Activated CD8-positive, alpha-beta memory T cell treated with anti-CD3 and anti-CD28 coated beads for 1 hour (primary cell): Measurements from ENCODE around the gene C1QC.

ENCODE experiments used
- DNase-seq, 2 donors: peaks; one replicate each; pipeline ENCODE4 v3.0.0-alpha.2; 2020; ENCODE audit warnings: low read depth in 1 of 2; ENCODE audit errors: extremely low read depth in 1 of 2

The C1QC gene

DNA sequence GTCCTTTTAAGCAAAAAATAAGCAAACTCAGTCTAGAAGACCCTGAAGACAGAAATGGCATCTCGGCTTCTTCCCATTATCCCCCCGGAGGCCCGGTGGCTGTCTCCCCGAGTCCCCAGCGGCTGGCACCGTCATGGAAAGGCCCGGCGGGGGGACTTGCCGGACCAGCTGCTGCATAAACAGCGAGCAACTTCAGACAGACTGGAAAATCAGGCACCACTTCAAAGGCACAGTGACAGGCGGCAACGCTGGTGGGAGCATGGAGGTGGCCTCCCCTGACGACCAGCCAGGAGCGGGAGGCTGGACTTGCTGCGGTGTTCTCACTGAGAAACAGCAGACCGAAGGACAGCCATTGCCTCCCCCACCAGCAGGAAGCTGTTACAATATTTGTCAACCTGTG, 25.4 kb upstream of the C1QC start:
- DNase-seq, result no peak

DNA sequence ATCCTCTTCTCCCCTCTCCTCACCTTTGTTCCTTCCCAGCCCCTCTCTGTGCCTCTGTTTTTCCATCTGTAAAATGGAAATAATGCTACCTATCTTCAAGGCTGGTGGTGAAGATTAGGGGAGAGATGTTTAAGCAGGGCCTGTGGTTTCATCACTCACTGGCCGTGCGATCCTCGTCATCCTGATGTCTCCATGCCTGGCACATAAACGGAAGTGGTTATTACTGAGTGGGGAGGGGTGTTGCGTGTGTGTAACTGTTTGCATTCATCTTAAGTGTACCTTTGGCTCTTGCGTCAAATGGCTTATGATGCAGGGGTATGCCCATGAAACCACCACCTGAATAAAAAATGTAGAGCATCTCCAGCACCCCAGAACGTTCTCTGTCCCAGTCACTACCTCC, 24.2 kb upstream of the C1QC start:
- no peak for DNase-seq

DNA sequence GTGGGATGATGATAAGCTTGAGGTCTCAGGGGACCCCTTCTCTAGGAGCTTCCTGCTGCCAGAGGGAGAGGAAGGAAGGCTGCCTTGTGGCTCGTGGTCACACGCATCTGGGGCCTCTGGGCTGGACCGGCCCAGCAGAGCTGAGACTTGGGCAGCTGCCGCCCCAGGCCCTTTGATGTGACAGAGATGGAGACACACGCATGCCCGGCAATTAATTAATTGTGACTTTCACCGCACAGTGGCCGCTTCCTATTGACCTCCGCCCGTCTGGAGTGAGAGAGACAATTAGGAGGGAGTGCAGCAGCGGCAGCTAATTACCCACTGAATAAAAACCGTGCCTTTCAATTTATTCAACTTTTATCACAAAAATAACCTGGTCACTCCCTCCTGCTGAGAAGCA, 23.6 kb upstream of the C1QC start:
- no peak for DNase-seq

DNA sequence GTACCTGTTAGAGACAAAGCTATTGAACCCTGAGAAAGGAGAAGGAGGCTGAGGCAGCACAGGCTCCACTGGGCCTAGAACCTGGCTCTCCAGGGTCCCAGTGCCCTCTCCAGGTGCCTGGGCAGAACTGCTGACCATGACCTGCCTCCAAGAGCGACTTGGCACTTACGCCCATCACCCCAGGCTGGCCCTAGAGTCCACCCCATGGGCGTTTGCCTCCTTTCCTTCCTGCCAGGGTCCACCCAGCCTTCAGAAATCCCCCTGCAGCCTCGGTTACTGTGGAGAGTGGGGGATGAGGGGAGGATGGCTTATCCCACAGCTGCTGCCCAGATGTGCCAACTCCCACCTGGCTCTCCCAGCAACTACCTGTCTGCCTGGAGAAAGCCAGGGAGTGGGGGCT, 21.7 kb upstream of the C1QC start:
- DNase-seq, result no peak

DNA sequence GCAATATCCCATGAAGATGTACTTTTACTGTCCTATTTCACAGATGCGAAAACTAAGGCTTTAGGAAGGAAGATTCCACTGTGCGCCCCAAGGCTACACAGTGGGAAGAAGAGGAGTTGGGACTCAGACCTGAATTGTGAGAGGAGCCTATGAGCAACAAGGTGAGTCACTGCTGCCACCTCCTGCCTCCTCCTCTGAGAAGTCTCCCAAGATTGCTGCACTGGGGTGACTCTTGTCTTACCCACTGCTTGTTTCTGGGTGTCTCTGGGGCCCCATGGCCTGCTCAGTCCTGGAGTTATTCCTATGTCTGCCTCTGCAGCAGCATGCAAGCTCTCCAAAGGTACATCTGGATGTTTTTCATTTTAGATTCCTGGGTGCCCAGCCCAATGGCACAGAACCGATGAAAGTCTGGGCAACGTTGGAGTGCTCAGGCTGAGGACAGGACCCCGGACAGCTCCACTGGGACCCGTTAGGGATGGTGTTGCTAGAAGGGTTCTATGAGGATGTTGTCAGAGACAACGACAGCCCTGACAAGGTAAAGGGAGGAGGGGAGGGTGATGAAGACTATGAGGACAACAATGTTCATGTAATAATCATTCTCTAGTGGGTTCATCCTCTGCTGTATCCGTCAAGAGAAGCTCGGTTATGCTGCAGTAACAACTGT, 18.0 kb upstream of the C1QC start:
- DNase-seq, result no peak

DNA sequence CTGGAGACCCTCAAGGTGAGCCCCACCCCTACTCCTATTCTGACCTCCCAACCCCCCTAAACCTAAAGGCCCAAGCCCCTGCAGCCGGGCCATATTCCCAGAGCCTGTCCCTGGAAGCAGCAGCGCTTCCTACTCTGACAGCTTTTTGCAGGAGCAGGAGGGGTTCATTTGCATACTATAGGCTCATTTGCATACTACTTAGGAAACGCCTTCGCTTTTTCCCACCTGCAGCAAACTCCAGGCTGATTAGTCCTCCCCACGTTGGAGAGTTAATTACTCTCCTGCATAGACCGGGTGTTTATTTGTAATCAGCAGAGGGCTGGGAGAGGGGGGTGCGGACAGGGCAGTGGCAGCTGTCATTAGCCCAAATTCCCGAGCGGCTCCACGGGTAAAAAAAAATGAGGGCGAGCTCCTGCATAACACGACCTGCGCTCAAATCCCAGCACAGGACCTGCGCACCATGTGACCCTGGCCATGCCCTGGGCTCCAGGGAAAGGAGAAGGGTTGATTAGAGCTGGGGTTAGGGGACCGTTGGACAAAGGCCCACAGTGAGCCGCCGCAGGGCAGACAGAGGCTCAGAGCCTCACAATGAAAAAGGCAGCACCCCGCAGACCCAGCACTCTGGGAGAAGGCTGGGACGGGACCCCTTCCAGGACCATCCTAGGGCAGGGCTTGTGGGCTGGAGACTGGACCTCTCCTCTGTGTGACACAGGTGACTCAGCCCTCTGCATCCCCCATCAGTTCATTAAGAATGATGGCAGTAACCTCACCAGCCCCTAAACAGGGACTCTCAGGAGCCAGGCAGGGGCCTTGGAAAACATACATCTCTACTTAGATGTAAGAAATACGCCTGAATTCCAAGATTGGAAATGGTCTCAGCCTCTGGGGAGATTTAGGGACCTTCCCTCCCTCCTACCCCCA, 16.9 kb upstream of the C1QC start:
- DNase-seq, result no peak

DNA sequence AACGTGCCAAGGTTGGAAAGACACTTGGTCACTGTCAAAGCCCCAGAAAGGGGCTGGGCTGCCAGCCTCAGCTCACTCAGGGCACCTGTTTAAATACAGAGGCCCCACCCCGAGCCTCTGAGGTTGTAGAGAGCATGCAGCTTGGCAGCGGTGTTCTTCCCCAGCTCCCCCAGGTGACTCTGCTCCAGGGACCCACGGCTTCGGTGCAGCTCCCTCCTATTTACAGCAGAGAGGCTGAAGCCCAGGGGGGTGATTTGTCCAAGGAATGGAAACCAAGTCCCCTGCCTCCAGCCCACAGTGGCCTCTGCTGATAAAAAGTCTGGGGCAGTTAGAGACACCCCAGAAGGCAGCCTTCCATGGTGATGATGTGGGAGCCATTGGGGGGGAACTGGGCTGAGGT, 16.1 kb upstream of the C1QC start:
- no peak for DNase-seq

DNA sequence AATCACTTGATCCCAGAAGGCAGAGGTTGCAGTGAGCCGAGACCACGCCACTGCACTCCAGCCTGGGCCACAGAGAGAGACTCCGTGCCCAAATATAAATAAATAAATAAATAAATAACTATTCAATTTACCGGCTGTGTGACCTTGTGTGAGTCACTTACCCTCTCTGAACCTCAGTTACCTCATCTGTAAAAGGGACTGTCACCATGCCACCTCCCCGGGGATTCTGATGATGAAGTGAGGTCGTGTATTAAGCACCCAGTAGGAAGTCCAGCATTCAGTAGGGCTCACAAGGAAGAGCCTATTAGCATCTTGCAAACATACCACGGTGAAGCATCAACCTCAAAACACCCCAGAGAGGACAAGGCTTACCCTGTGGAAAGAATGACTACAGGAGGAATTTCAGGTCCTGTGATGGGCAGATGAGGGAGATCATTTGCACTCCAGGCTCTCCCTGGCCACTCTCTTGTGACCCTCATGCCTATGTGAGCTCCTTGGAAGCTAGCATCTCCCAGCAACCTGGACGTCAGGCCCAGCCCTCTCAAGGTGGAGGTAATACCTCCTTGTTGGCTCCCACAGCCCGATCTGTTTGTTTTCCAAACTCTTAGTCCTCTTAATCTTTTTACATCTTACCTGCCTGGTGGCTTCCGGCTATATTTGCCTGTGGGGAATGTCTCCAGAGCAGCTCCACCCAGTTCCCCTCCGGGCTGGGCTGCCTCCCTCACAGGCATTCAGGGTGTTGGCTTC, 14.6 kb upstream of the C1QC start:
- DNase-seq, result no peak

DNA sequence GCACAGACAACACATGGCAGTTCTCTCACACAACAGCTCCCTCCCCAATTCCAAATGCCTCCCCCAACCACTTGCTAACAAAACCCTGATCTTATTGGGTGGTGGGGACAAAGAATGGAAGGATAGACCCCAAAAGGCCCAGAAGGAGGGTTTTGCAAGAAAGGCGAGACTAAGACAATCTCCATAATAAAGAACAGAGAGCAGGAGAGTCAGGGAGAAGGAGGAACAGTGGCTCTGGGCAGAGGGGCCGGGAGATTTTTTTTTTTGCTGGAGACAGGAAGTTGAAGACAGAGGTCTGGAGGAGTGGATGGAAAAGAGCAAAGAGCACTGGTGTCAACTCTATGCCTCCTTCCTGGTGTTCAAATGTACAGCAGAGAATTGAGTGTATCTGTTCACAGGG, 13.5 kb upstream of the C1QC start:
- no peak for DNase-seq

DNA sequence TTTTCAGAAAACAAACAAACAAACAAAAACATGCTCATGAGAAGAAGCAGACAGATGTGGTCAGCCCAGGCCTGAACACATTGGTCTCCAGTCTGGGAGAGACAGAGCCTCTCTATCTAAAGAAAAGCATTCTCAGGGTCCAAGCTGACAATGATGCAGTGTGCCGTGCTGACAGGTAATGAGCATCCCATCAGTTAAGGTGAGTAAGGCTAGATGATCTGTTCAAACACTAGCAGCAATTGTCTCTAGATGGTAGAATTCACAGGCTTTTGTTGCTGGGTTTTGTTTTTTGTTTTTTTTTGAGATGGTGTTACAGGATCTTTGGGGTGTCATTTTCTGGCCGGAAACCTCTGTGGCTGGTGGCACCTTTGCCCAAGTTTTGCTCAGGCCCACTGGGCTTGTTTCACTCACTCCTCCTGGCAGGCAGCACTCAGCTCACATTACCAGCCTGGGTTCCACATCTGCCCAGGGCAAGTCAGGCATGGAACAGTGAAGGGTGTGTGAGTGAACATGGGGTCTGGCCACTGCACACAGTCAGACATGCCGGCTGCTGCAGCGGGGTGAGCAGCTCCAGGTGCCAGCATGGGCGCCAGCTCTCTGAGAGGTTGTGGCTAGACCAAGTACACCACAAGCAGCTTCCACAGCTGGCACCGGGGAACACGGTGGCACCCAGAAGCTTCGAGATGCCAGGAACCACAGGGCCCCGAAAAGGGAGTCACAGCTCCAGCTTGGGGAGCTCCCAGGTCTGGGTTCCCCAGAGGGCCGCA, 9.6 kb upstream of the C1QC start:
- no peak for DNase-seq

DNA sequence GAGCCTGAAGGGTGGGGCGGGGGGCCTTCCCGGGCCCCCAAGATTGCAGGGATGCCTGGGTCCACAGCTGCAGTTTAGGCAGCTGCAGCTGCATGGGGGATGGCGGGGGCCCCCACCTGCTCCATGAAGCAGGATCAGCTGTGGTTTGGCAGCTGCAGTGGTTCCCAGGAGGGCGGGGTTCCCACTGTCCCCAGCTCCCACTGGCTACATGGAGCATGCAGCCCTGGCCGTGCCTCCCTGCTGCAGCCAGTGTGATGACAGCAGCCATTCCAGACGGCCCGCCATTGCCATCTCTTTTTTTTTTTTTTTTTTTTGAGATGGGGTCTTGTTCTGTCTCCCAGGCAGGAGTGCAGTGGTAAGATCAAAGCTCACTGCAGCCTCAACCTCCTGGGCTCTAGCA, 8.0 kb upstream of the C1QC start:
- DNase-seq, result no peak

DNA sequence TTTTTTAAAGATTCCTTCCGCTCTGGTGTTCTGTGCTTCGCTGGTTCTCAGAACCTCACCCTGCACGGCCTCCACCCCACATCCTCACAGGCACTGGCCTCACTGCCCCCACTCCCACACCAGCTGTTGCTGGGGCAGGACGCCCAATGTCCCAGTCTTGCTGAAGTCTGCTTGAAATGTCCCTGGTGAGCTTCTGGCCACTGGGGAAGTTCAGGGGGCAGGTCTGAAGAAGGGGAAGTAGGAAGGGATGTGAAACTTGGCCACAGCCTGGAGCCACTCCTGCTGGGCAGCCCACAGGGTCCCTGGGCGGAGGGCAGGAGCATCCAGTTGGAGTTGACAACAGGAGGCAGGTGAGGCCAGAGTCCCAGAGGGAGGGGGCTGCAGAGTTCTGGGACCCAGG, 7.1 kb upstream of the C1QC start, which contains the start of gene C1QA:
C1QA (plus strand) TSS at position 276 of the 400 bp plus-strand sequence. CDS start 989 bp downstream, outside the sequence.
- no peak for DNase-seq

DNA sequence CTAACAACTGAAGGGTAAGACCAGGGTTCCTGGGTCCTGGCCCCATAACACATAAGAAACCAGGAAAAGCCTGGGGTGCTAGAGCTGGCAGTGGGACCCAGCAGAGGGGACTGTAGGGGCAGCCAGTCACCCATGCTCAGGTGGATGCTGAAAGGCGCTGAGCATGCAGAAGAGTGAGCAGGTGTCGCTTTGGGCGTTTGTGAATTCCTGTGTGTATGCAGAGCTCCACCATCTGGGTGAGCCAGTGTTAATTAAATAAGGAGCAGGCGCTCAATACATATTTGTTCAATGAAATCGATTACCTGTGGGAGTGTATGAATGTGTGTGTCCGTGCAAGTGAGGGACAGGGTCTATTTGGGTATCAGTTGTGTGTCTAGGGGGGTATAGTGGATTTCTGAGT, 6.5 kb upstream of the C1QC start:
- DNase-seq, result no peak

DNA sequence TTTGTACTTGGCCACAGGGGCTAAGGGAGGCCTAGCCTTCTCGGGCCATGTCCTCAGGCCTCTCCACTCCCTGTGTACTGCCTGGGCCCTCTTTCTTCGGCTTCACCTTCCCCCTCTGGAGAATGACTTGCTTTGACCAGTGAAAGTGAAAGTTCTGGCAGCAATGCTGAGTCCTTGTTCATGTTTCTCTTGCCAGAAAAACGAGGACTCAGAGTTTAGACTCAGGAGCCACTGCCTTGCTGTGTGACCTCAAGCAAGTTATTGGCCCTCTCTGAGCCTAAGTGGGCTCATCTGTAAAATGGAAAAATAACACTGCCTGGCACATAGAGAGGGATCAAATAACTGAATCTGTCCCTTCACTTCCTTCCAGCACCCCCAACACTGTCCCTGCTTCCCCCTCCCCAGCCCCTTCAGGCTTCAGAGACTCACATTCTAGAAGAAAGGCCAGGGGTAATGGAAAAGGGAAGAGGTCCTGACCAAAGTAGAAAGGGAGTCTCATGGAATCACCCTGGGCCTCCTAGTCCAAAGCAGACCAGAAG, 5.5 kb upstream of the C1QC start:
- DNase-seq, result no peak

DNA sequence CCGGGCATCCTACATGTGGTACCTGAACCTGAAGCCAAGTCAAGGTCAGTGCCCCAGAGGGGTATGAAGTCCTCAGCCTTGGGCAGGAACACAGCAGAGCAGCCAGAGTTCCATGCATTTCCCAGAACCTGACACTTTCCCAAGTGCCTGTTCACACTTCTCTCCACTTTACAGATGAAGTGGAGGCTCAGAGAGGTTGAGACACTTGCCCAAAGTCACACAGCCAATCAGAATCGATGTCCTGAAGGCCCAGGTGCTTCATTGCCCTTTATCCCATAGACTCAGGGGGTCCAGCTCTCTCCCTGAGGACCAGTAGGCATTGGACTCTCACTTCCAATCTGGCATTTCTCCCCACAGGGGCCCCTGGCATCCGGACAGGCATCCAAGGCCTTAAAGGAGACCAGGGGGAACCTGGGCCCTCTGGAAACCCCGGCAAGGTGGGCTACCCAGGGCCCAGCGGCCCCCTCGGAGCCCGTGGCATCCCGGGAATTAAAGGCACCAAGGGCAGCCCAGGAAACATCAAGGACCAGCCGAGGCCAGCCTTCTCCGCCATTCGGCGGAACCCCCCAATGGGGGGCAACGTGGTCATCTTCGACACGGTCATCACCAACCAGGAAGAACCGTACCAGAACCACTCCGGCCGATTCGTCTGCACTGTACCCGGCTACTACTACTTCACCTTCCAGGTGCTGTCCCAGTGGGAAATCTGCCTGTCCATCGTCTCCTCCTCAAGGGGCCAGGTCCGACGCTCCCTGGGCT, 4.8 kb upstream of the C1QC start:
- no peak for DNase-seq

DNA sequence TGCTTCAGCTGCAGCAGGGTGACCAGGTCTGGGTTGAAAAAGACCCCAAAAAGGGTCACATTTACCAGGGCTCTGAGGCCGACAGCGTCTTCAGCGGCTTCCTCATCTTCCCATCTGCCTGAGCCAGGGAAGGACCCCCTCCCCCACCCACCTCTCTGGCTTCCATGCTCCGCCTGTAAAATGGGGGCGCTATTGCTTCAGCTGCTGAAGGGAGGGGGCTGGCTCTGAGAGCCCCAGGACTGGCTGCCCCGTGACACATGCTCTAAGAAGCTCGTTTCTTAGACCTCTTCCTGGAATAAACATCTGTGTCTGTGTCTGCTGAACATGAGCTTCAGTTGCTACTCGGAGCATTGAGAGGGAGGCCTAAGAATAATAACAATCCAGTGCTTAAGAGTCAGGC, 4.1 kb upstream of the C1QC start:
- DNase-seq, result no peak

DNA sequence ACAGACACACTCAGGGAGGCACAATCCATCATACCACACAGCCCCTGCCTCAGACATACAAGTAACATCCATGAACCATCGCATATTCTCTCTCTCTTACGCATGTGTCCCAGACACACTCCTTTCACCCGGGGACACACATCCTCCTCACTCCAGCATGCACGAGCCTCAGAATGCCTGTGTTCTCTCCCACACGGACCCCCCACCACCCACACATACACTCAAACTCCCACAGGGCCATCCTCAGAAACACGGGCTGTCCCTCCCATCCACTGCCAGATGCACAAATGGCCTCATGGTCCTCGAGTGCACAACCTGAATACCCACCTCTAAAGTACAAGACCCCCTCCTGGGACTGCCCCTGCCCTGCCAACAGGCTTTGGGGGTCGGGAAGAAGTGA, 2.2 kb upstream of the C1QC start:
- DNase-seq, result no peak

DNA sequence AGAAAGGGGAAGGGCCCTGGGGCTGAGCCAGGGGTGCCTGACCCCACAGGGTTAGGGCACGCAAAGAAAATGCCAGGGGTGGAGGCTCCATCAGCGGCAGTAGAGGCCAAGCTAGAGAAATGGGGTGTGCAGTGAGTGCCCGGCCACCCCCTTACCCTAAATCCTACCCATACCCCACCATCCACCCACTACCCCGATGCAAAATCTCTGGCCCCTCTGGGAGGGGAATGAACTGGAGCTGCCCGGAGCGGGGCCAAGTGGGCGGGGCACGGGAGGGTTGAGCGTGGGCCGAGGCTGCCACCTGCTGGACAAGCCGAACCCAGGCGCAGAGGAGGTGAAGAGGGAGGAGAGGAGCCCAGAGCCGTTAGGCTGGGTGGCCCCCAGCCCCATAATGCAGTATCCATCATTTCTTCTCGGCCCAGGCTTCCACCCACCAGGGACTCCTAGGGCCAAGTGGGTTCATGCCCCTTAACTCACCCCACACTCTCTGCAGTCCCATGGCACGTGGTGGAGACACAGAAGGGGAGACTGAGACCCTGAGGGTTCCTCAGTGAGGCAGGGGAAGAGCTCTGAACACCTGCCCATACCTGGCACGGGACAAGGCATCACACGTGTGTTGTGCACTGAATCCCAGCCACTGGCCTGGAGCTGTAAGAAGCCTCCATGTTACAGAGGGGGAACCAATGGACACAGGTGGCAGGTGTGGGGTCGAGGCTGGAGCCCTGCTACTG, 1.4 kb upstream of the C1QC start:
- DNase-seq, result peak; percentile 5 to 57

DNA sequence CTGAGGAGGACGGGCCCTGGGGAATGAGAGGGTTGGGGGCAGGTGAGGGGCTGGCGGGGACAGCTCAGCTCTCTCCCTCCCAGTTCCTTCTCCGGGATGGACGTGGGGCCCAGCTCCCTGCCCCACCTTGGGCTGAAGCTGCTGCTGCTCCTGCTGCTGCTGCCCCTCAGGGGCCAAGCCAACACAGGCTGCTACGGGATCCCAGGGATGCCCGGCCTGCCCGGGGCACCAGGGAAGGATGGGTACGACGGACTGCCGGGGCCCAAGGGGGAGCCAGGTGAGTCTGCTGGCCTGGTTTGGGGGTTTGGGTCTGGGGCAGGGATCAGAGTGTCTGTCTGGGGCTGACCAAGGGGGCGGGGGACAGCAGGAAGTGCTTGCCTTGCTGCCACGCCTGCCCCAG, 495 bp downstream of the C1QC start:
- no peak for DNase-seq
